Measurements from ENCODE around the gene NOL8.

NOL8 gene

GRCh38 chr9:92253656-92254055, 71.5 kb downstream of the NOL8 start:
- ChIA-PET POLR2A (no interaction called here), CTCF (no interaction called here)
- no peak for DNase-seq (ENCODE audit: extremely low spot score)
- no peak for TF ChIP-seq ELF4 (IDR thresholded peaks at IDR 0.05)
- TF ChIP-seq PKNOX1 (IDR thresholded peaks at IDR 0.05) = no peak
- TF ChIP-seq HDGF (IDR thresholded peaks at IDR 0.05; ENCODE audit: borderline replicate concordance) = no peak
- TF ChIP-seq FOXK2 (IDR thresholded peaks at IDR 0.05) = no peak
- TF ChIP-seq FOXA1 (IDR thresholded peaks at IDR 0.05) = no peak
- no peak for TF ChIP-seq L3MBTL2 (conservative IDR thresholded peaks at IDR 0.05)
- no peak for TF ChIP-seq ARNT (IDR thresholded peaks at IDR 0.05)
- TF ChIP-seq SP1 (IDR thresholded peaks at IDR 0.05) = no peak
- TF ChIP-seq SUZ12 (IDR thresholded peaks at IDR 0.05) = no peak
- no peak for TF ChIP-seq NFRKB (IDR thresholded peaks at IDR 0.05)
- TF ChIP-seq CTBP1 (IDR thresholded peaks at IDR 0.05; ENCODE audit: borderline replicate concordance) = no peak
- TF ChIP-seq BHLHE40 (IDR thresholded peaks at IDR 0.05; ENCODE audit: borderline replicate concordance) = no peak
- no peak for TF ChIP-seq ZNF384 (IDR thresholded peaks at IDR 0.05)
- TF ChIP-seq FOXM1 (IDR thresholded peaks at IDR 0.05; ENCODE audit: borderline replicate concordance) = no peak
- no peak for TF ChIP-seq LEF1 (IDR thresholded peaks at IDR 0.05; ENCODE audit: borderline replicate concordance)
- TF ChIP-seq TARDBP (IDR thresholded peaks at IDR 0.05) = no peak

DNA sequence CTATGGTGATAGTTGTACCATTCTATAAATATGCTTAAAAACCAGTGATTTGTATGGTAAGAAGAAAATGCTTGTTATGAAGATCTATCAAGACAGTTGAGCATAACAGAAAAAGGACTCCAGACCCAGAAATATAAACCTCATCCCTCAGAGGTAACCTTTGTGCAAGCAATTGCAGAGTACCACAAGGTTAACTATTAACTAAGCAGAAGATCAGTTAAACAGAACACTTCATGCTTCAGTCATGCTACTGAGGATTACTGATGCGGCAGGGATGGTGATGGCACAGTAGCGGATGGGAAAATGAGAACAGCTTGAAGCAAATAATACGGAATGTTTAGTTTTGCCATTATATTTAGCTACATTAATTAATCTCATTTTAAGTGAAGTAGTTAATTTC, 77.2 kb downstream of the NOL8 start:
- no peak for DNase-seq (ENCODE audit: extremely low spot score)
- TF ChIP-seq ELF4 (IDR thresholded peaks at IDR 0.05) (no peak), L3MBTL2 (conservative IDR thresholded peaks at IDR 0.05) (no peak), SUZ12 (IDR thresholded peaks at IDR 0.05) (no peak)
- ChIA-PET POLR2A (no interaction called here), CTCF (no interaction called here)
